Central memory CD4-positive, alpha-beta T cell (primary cell): ENCODE measurements around the gene NDUFA1.
"Not testable (repeated sequence)": the region's sequence is repeated elsewhere in the genome, so short reads cannot be mapped to it uniquely, and the experiment has no call there.

Experiments used
- DNase-seq: peaks from one replicate; pipeline ENCODE4 v3.0.0; 2022

NDUFA1 gene

GRCh38 chrX:119916310-119916709 lies 44.7 kb downstream of the NDUFA1 start:
- no peak for DNase-seq

DNA sequence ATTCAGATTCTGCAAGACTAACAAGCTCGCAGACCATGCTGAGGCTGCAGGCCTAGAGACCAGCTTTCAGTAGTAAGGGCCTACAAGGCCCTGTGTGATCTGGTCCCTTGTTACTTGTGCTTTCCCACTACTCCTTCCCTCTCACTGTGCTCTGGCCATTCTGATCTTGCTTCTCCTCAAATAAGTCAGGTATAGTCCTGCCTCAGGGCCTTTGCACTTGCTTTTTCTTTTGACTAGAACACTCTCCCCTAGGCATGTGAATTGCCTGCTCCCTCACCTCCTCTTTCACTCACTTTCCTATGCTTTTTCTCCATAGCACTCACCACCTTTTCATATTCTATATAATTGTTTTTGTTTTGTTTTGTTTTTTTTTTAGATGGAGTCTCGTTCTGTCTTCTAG lies 46.2 kb downstream of the NDUFA1 start:
- no peak for DNase-seq

DNA sequence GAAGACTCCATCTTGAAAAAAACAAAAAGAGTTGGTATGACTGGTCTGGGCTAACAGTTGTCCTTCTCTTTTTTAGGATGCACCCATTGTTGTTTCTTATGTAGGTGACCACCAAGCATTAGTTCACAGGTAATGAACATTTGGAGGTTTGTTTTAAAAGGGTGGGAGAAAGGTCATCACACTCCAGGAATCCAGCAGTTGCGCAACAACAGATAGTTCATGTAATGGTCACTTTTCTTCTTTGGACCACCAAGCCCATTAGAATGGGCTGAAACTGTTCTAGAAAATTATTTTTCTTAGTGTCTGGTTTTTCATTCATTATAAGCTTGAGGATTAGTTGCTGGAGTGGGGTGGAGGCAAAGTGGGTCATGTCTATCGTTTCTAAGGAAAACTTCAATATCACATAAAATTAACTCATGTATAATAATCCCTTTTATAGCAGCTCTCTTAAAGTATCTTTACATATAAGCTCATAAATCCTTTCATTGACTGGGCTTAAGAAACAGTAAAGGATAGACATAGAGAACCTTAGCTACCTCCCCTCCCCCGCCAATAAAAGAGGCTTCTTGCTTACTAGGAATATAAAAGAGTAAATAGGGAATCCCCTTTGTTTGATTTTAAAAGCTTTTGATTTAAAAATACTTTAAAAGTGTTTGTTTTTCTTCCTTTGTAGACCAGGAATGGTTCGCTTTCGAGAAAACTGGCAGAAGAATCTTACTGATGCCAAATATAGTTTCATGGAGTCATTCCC lies 48.4 kb downstream of the NDUFA1 start:
- no peak for DNase-seq

- DNase-seq = not testable (repeated sequence)
Observed at GRCh38 chrX:119922391-119922790, 50.8 kb downstream of the NDUFA1 start.
